Activated T-cell treated with anti-CD3 and anti-CD28 coated beads for 48 hours (primary cell): ENCODE data around the gene TRAPPC11.

Experiments
- DNase-seq: peaks from one replicate; pipeline ENCODE4 v3.0.0-alpha.2; 2020; ENCODE audit warnings: low read depth

TRAPPC11 gene

DNA sequence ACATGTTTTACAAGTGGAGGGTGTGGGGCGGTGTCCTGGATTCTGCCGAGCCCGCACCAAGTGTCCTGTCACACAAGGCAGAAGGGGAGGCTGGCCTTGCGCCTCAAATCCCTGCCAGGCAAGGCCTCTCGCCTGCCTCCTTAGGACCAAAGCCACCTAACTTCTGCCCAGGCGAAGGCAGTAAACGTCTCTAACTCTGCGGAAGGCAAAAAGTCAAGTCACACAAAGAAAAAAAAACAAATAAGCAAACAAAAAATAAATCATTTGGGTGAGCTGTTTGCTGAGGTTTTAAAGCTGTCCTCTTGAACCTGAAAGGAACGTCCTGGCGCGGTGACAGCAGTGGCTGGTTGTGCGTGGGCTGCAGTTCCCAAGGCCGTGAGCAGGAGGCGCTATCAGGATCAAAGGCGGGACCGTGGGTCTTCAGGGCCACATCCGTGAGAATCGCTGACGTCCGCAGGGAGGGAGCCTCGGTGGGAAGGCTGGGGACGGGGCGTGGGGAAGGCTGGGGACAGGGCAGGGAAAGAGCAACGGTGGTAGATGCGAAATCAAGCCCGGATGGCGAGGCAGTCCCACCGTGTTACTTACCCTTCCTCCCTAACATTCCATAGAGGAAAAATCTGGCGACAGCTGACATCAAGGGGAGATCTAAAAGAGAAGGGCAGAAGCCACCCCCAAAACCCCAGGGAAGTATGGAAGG, 99.1 kb downstream of the TRAPPC11 start:
- no peak for DNase-seq

DNA sequence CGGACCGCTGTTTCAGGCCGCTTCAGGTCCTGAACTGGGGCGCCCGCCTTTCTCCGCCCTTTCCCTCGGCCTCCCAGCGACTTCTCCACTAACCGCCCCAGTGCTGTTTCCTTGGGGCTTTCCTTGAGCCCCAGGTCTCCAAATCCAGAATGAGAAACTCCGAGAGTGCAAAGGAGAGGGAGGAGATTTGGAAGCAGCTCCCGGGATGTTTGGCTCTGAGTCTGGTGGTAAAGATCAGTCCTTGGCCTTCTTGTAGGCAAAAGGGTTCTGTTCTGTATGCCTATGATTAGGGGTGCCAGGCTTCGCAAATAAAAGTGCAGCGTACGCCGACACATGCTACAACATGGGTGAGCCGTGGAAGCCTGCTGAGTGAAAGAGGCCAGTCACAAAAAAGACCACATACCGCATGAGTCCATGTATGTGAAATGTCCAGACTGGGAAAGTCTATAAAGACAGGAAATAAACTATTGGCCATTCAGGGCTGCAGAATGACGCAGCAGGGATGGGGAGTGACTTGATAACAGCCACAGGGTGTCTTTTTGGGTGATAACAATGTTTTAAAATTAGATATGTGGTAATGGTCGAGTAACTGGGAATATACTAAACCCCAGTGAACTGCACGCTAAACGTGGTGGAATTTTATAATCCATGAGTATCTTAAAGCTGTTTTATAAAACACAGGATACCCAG, 99.8 kb downstream of the TRAPPC11 start:
- no peak for DNase-seq

DNA sequence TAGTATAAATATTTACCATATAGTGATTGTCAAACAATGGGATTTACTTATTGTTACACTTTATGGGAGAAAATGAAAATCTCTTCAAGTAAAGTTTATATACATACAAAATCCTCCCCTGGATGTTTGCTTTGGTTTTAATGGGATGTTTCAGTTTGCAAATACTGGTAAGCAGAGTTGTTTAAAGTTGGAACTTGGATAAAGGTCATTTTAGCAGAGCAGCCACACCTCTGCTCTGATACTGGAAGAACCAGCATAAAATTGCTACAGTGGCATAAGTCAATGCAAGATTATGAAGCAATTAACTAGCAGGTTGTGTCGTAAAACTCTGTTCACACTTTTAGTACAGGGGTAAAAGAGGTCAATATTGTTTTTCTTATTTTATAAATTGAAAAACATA, 101.2 kb downstream of the TRAPPC11 start:
- DNase-seq = no peak
